ENCODE data around the gene HARBI1. TPM values are rescaled to one million over a fixed set of nuclear protein-coding genes. Genes with fewer than 3 reads are reported as not detected.
A peak's percentile ranks its signal among the peaks of the same experiment; 100 is the strongest.
"Not testable (repeated sequence)": the region's sequence is repeated elsewhere in the genome, so short reads cannot be mapped to it uniquely, and the experiment has no call there.

HARBI1 gene
- polyA plus RNA-seq, 1 experiment, result 4.3 TPM

DNA sequence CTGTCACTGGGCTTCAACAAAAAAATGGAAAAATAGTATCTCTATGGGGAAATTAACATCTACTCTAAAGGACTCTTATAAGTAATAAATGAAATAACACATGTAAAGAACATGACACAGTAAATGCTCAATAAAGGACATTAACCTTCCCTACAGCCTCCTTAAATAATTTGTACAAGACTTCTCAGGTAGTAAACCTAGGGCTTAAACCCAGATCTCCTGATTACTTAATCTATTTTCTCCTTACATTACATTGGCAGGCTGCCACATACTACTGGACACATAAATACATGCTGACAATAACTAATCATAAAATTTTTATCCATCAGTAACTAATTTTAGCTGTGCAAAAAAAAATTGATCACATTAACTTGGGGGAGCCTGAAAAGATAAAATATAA is 28.1 kb downstream of the HARBI1 start:
- Histone ChIP-seq H3K27me3 (ENCODE audit: control insufficient read depth, insufficient read depth, low read length) (no peaks in the 10 kb centered on the region), H3K4me3 (ENCODE audit: low read depth, low read length) (no peak overlapping the region), H3K27ac (ENCODE audit: low read depth, low read length) (no peak overlapping the region), H3K9me3 (ENCODE audit: control insufficient read depth, insufficient read depth, low read length) (no peaks in the 10 kb centered on the region; the same call in 1 of the 2 replicates)
- no peak for DNase-seq (ENCODE audit: low read depth, low spot score)
- POLR2A ChIA-PET, result no interaction called here
- CTCF ChIA-PET, result no interaction called here
- TF ChIP-seq, protein P1, sequence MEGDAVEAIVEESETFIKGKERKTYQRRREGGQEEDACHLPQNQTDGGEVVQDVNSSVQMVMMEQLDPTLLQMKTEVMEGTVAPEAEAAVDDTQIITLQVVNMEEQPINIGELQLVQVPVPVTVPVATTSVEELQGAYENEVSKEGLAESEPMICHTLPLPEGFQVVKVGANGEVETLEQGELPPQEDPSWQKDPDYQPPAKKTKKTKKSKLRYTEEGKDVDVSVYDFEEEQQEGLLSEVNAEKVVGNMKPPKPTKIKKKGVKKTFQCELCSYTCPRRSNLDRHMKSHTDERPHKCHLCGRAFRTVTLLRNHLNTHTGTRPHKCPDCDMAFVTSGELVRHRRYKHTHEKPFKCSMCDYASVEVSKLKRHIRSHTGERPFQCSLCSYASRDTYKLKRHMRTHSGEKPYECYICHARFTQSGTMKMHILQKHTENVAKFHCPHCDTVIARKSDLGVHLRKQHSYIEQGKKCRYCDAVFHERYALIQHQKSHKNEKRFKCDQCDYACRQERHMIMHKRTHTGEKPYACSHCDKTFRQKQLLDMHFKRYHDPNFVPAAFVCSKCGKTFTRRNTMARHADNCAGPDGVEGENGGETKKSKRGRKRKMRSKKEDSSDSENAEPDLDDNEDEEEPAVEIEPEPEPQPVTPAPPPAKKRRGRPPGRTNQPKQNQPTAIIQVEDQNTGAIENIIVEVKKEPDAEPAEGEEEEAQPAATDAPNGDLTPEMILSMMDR (IDR thresholded peaks at IDR 0.05; ENCODE audit: low read depth, low read length), result no peak

DNA sequence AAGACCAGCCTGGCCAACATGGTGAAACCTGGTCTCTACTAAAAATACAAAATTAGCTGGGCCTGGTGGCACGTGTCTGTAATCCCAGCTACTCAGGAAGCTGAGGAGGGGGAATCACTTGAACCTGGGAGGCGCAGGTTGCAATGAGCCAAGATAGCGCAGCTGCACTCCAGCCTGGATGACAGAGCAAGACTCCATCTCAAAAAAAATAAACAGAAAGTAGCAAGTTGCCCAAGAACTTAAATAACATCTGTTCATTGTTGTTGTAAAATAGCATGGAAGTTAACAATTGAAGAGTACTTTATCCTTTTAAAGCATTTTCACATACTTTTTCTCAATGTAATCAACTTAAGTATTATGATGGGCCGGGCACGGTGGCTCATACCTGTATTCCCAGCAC is 28.9 kb downstream of the HARBI1 start:
- H3K9me3 ChIP-seq (ENCODE audit: control insufficient read depth, insufficient read depth, low read length), result no peaks in the 10 kb centered on the region; the same call in 1 of the 2 replicates
- ChIA-PET CTCF (interaction anchor here (1.0 kb wide), 1 partner anchor 59 kb away, joined by 3 read pairs; no protein-coding TSS in a partner anchor), POLR2A (no interaction called here)
- peak overlapping the region; percentile 68 for H3K27ac ChIP-seq (ENCODE audit: low read depth, low read length)
- no peaks in the 10 kb centered on the region for H3K27me3 ChIP-seq (ENCODE audit: control insufficient read depth, insufficient read depth, low read length)
- DNase-seq (ENCODE audit: low read depth, low spot score), result peak; percentile 29
- TF ChIP-seq, protein P1 (IDR thresholded peaks at IDR 0.05; ENCODE audit: low read depth, low read length), result no peak
- no peak overlapping the region for H3K4me3 ChIP-seq (ENCODE audit: low read depth, low read length)

DNA sequence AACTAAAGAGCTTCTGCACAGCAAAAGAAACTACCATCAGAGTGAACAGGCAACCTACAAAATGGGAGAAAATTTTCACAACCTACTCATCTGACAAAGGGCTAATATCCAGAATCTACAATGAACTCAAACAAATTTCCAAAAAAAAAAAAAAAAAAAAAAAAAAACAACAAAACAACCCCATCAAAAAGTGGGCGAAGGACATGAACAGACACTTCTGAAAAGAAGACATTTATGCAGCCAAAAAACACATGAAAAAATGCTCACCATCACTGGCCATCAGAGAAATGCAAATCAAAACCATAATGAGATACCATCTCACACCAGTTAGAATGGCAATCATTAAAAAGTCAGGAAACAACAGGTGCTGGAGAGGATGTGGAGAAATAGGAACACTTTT is 33.5 kb downstream of the HARBI1 start:
- H3K4me3 ChIP-seq (ENCODE audit: low read depth, low read length); H3K27me3 ChIP-seq (ENCODE audit: control insufficient read depth, insufficient read depth, low read length); DNase-seq (ENCODE audit: low read depth, low spot score); POLR2A ChIA-PET; H3K9me3 ChIP-seq (ENCODE audit: control insufficient read depth, insufficient read depth, low read length); H3K27ac ChIP-seq (ENCODE audit: low read depth, low read length); CTCF ChIA-PET: not testable (repeated sequence)

DNA sequence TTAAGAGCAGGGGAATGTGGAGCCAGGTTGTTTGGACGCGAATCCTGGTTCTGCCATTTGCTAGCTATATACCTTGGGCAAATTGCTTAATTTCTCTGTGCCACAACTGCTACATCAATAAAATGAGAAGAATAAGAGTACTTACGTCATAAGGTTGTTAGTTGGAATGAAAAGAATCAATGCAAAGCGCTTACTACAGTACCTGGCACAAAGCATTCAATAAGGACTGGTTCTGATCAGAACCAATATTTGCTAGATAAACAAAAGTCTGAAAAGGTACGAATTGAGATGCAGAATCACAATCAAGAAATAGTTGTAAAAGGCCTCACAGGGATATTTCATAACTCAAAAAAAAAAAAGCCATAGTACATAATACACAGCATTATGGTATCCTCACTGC is 34.4 kb downstream of the HARBI1 start:
- H3K9me3 ChIP-seq (ENCODE audit: control insufficient read depth, insufficient read depth, low read length), result no peaks in the 10 kb centered on the region
- H3K4me3 ChIP-seq (ENCODE audit: low read depth, low read length), result no peak overlapping the region
- POLR2A ChIA-PET, result interaction anchor here (1.0 kb wide), 1 partner anchor 11 kb away, joined by 7 read pairs; the partner anchor contains the start of gene AMBRA1
- TF ChIP-seq, protein P1 (IDR thresholded peaks at IDR 0.05; ENCODE audit: low read depth, low read length), result no peak
- CTCF ChIA-PET, result no interaction called here
- no peaks in the 10 kb centered on the region for H3K27me3 ChIP-seq (ENCODE audit: control insufficient read depth, insufficient read depth, low read length)
- DNase-seq (ENCODE audit: low read depth, low spot score), result no peak
- no peak overlapping the region for H3K27ac ChIP-seq (ENCODE audit: low read depth, low read length)

DNA sequence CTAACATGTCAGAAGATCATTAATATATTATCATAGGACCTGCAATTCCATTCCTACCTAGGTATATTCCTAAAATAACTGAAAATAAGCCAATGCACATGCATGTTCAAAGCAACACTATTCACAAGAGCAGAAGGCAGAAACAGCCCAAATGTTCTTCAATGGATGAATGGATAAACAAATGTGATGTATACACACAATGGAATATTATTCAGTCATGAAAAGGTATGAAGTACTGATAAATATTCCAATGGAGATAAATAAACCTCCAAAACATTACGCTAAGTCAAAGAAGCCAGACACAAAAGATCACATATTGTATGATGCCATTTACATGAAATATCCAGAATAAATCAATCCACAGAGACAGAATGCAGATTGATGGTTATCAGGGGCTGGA is 40.0 kb downstream of the HARBI1 start:
- TF ChIP-seq, protein P1 (IDR thresholded peaks at IDR 0.05; ENCODE audit: low read depth, low read length), result no peak
- Histone ChIP-seq H3K27ac (ENCODE audit: low read depth, low read length) (no peak overlapping the region), H3K27me3 (ENCODE audit: control insufficient read depth, insufficient read depth, low read length) (no peaks in the 10 kb centered on the region), H3K9me3 (ENCODE audit: control insufficient read depth, insufficient read depth, low read length) (no peaks in the 10 kb centered on the region), H3K4me3 (ENCODE audit: low read depth, low read length) (no peak overlapping the region)
- no peak for DNase-seq (ENCODE audit: low read depth, low spot score)
- ChIA-PET CTCF (interaction anchor here (0.8 kb wide), 1 partner anchor 8 kb away, joined by 3 read pairs; no protein-coding TSS in a partner anchor), POLR2A (no interaction called here)

DNA sequence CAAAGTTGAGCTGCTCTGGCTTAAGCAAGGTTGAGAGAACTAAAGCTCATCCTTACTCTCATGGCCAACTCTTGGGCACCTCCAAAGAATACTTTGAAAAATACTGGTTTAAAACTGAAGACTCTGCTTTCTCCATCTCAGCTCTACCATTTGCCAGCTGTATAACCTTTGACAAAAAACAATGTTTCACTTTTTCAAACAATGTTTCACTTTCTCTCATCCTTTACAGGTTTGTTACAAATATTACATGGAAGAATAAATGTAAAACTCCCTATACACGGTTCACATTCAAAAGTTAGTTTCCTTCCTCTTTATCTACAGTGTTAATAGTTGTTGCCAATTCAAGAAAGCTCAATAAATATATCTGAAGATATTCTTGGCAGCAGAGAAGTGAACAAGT is 42.4 kb downstream of the HARBI1 start:
- DNase-seq (ENCODE audit: low read depth, low spot score), result no peak
- POLR2A ChIA-PET, result no interaction called here
- Histone ChIP-seq H3K9me3 (ENCODE audit: control insufficient read depth, insufficient read depth, low read length) (no peaks in the 10 kb centered on the region), H3K4me3 (ENCODE audit: low read depth, low read length) (no peak overlapping the region), H3K27ac (ENCODE audit: low read depth, low read length) (no peak overlapping the region), H3K27me3 (ENCODE audit: control insufficient read depth, insufficient read depth, low read length) (no peaks in the 10 kb centered on the region)
- CTCF ChIA-PET, result interaction anchor here (0.9 kb wide), 1 partner anchor 45 kb away, joined by 3 read pairs; no protein-coding TSS in a partner anchor
- TF ChIP-seq, protein P1 (IDR thresholded peaks at IDR 0.05; ENCODE audit: low read depth, low read length), result no peak

Measured in AG04450 (cell line).